GM23338 (cell line): ENCODE measurements around the gene LHX4. TPM values are rescaled to one million over a fixed set of nuclear protein-coding genes. Genes with fewer than 3 reads are reported as not detected.

Experiments
- ATAC-seq: fragments of 200-7000 bp; cut with Tn5 transposase; 3 replicates; pipeline ENCODE4 v1.9.1; 2020
- DNase-seq: peaks from one replicate; pipeline ENCODE4 v3.0.0-alpha.2; 2015; ENCODE audit warnings: low spot score
- H2AFZ ChIP-seq: fragments of 200-600 bp; sonication (generic); 2 replicates; pipeline ENCODE4 v1.8.0; 2016; ENCODE audit warnings: antibody characterized with exemption, mild to moderate bottlenecking, moderate library complexity
- H3F3A ChIP-seq: fragments of 200-600 bp; sonication (generic); replicated peaks from 2 replicates; pipeline ENCODE4 v1.8.0; 2017; ENCODE audit warnings: antibody characterized with exemption, mixed run types, low read depth
- H3K27ac ChIP-seq: fragments of 200-600 bp; sonication (generic); 2 replicates; pipeline ENCODE4 v1.6.1; 2016; ENCODE audit warnings: low read depth
- H3K27me3 ChIP-seq: fragments of 200-600 bp; sonication (generic); 2 replicates; pipeline ENCODE4 v1.8.0; 2016; ENCODE audit warnings: mild to moderate bottlenecking, mixed run types, moderate library complexity; ENCODE audit not compliant: insufficient read depth
- H3K36me3 ChIP-seq: fragments of 200-600 bp; sonication (generic); 2 replicates; pipeline ENCODE4 v1.8.0; 2016; ENCODE audit warnings: mild to moderate bottlenecking; ENCODE audit not compliant: insufficient read depth
- H3K4me1 ChIP-seq: fragments of 200-600 bp; sonication (generic); 2 replicates; pipeline ENCODE4 v1.8.0; 2016; ENCODE audit warnings: mild to moderate bottlenecking, moderate library complexity; ENCODE audit not compliant: insufficient read depth
- H3K4me2 ChIP-seq: fragments of 200-600 bp; sonication (generic); 2 replicates; pipeline ENCODE4 v1.7.1; 2017; ENCODE audit warnings: mixed run types
- H3K4me3 ChIP-seq: fragments of 200-600 bp; sonication (generic); 2 replicates; pipeline ENCODE4 v1.6.1; 2016; ENCODE audit warnings: mixed run types
- H3K79me2 ChIP-seq: fragments of 200-600 bp; sonication (generic); replicated peaks from 2 replicates; pipeline ENCODE4 v1.8.0; 2017; ENCODE audit warnings: mild to moderate bottlenecking; ENCODE audit not compliant: insufficient read depth
- H3K9me2 ChIP-seq: fragments of 200-600 bp; sonication (generic); 2 replicates; pipeline ENCODE4 v1.8.0; 2017; ENCODE audit not compliant: insufficient read depth
- H4K20me1 ChIP-seq: fragments of 200-600 bp; sonication (generic); replicated peaks from 2 replicates; pipeline ENCODE4 v1.8.0; 2017; ENCODE audit warnings: mild to moderate bottlenecking; ENCODE audit not compliant: insufficient read depth
- H3K27ac Mint-ChIP-seq: 2 replicates; pipeline ENCODE4 v1.8.0; 2020; ENCODE audit warnings: inconsistent platforms, mild to moderate bottlenecking, moderate library complexity, mixed read lengths
- H3K27me3 Mint-ChIP-seq: 3 replicates; pipeline ENCODE4 v1.8.0; 2022; ENCODE audit warnings: low read depth, mild to moderate bottlenecking, moderate library complexity, mixed read lengths, inconsistent platforms; ENCODE audit not compliant: insufficient read depth, poor library complexity
- H3K36me3 Mint-ChIP-seq: 3 replicates; pipeline ENCODE4 v1.8.0; 2021; ENCODE audit warnings: low read depth, mild to moderate bottlenecking, inconsistent platforms, moderate library complexity, mixed read lengths
- H3K4me1 Mint-ChIP-seq: 3 replicates; pipeline ENCODE4 v1.8.0; 2020; ENCODE audit warnings: mild to moderate bottlenecking, inconsistent platforms, mixed read lengths
- H3K4me3 Mint-ChIP-seq: 3 replicates; pipeline ENCODE4 v1.8.0; 2021; ENCODE audit warnings: moderate library complexity, mild to moderate bottlenecking, inconsistent platforms, mixed read lengths
- H3K9me3 Mint-ChIP-seq: 3 replicates; pipeline ENCODE4 v1.8.0; 2020; ENCODE audit warnings: moderate library complexity, mild to moderate bottlenecking, inconsistent platforms, mixed read lengths
- NANOG ChIP-seq: IDR thresholded peaks from 2 replicates; pipeline ENCODE4 v1.6.1; 2016; ENCODE audit warnings: antibody characterized with exemption, borderline replicate concordance
- POLR2AphosphoS5 ChIP-seq: IDR thresholded peaks from 2 replicates; pipeline ENCODE4 v1.6.1; 2016; ENCODE audit warnings: antibody characterized with exemption, low read depth
- REST ChIP-seq: IDR thresholded peaks from one replicate; pipeline ENCODE4 v1.6.1; 2018; ENCODE audit warnings: antibody characterized with exemption; ENCODE audit not compliant: unreplicated experiment
- ZNF114 ChIP-seq: fragments of 250-450 bp; sonication (Bioruptor Pico); IDR thresholded peaks from 2 replicates; pipeline ENCODE4 v1.5.0; 2020; ENCODE audit warnings: mild to moderate bottlenecking, moderate library complexity
- ZNF331 ChIP-seq: fragments of 250-450 bp; sonication (Bioruptor Pico); IDR thresholded peaks from 2 replicates; pipeline ENCODE4 v1.5.0; 2020; ENCODE audit warnings: low read depth, mild to moderate bottlenecking, moderate library complexity
- ZNF462 ChIP-seq: fragments of 250-450 bp; sonication (Bioruptor Pico); IDR thresholded peaks from 2 replicates; pipeline ENCODE4 v1.5.0; 2020; ENCODE audit warnings: mild to moderate bottlenecking, moderate library complexity
- polyA plus RNA-seq: library from polyadenylated mRNA; unstranded; fragments of >200 nt; fragmentation: Nextera tagmentation; extraction: Ambion mirVana; gene quantifications from 2 replicates; pipeline ENCODE4 v1.2.1, GENCODE V29; 2016
- total RNA-seq: library from RNA; depleted of rRNA; stranded (reverse); fragments of >200 nt; shearing (Covaris generic); gene quantifications from 2 replicates; pipeline ENCODE4 v1.2.3, GENCODE V29; 2014

LHX4 gene
- total and polyA plus RNA-seq, 2 experiments from 2014 or later: 1.4 to 2.5 TPM

- TF ChIP-seq ZNF462 (CRISPR knock-in tag): no peak
- no peak for TF ChIP-seq POLR2AphosphoS5
- TF ChIP-seq NANOG: no peak
Observed at GRCh38 chr1:180188684-180189175, 41.3 kb upstream of the LHX4 start (continued).

GRCh38 chr1:180190091-180190490 is 40.0 kb upstream of the LHX4 start:
- DNase-seq (no peak), ATAC-seq (no peak)
- H3K4me3 ChIP-seq: no peak overlapping the region
- Mint-ChIP-seq H3K4me3 (no peak overlapping the region), H3K27me3 (peaks cover 7% of the 10 kb centered on the region), H3K9me3 (no peaks in the 10 kb centered on the region), H3K4me1 (peaks cover 5% of the 10 kb centered on the region), H3K36me3 (peaks cover 20% of the 10 kb centered on the region; the same call in 2 of the 3 replicates), H3K27ac (no peak overlapping the region)
- H4K20me1 ChIP-seq: no peaks in the 10 kb centered on the region
- H3F3A ChIP-seq: 0 out of 2 replicates have a peak, but pooled peaks cover 2% of the 10 kb centered on the region
- H3K79me2 ChIP-seq: no peaks in the 10 kb centered on the region
- H3K36me3 ChIP-seq: no peaks in the 10 kb centered on the region
- H3K27me3 ChIP-seq: no peaks in the 10 kb centered on the region
- no peaks in the 10 kb centered on the region for H3K4me1 ChIP-seq
- H3K9me2 ChIP-seq: no peaks in the 10 kb centered on the region
- no peak overlapping the region for H3K4me2 ChIP-seq
- no peak overlapping the region for H2AFZ ChIP-seq
- H3K27ac ChIP-seq: no peak overlapping the region
- TF ChIP-seq REST (no peak), ZNF114 (CRISPR knock-in tag) (no peak), ZNF462 (CRISPR knock-in tag) (no peak), ZNF331 (CRISPR knock-in tag) (no peak)
